GM12872 (cell line): ENCODE measurements around the gene ALPI.

Experiments used
- TF ChIP-seq, protein P1 (sequence below): IDR thresholded peaks from 3 replicates; pipeline ENCODE4 v1.5.1; 2011; ENCODE audit warnings: low read depth, mild to moderate bottlenecking, low read length, moderate library complexity; ENCODE audit not compliant: insufficient read depth

The ALPI gene

DNA sequence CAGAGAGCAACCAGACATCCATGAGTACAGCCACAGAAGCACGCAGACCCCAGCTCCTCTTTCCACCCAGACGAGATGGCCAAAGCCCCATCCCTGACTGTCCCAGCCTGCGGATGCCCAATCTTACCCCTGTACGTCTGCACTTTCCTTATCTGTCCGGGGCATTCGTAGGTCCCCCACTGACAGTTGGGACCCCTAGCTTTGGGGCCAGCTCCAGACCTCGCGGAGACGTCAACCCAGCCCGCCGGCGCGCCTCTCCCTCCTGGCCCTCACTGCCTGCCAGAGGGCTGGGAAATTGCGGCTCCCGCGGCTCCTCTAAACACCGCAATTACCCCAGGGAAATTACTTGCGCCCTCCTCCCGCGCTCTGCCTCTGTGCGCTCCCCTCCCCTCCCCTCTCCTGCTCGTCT, 29.4 kb downstream of the ALPI start:
- TF ChIP-seq, protein P1, sequence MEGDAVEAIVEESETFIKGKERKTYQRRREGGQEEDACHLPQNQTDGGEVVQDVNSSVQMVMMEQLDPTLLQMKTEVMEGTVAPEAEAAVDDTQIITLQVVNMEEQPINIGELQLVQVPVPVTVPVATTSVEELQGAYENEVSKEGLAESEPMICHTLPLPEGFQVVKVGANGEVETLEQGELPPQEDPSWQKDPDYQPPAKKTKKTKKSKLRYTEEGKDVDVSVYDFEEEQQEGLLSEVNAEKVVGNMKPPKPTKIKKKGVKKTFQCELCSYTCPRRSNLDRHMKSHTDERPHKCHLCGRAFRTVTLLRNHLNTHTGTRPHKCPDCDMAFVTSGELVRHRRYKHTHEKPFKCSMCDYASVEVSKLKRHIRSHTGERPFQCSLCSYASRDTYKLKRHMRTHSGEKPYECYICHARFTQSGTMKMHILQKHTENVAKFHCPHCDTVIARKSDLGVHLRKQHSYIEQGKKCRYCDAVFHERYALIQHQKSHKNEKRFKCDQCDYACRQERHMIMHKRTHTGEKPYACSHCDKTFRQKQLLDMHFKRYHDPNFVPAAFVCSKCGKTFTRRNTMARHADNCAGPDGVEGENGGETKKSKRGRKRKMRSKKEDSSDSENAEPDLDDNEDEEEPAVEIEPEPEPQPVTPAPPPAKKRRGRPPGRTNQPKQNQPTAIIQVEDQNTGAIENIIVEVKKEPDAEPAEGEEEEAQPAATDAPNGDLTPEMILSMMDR = no peak

DNA sequence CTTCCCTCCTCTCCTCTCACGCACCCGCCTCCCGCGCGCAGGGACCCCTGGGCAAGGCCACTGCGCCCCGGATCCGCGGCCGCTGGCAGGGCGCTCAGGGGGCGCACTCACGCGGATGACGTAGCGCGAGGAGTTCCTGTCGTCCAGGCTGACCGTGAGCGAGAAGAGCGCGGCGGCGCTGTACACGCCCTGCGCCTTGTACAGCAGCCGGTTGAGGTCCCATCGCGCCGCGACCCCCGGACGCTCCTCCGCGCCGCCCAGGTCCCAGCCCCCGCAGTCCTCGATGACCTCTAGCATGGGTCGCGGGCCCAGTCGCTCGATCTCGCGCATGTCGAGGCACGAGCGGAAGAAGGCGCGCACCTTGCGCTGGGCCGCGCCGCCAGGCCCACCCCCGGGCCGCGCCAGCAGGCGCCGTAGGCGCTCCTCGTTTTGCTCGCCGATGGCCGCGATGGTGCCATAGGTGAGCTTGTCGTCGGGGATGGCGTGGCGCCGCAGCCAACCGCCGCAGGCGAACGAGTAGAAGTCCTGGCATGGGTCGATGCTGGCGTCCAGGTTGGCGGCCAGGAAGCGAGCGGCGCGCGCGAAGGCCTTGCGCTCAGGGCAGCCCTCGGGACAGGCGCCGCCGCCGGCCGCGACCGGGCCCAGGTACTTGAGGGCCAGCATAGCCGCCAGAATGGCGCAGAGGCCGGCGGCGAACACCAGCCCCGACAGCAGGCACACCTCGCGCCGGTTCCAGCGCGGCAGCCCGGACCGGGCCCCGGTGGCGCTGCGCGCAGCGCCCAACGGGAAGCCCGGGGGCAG, 30.0 kb downstream of the ALPI start:
- TF ChIP-seq, protein P1 = no peak

DNA sequence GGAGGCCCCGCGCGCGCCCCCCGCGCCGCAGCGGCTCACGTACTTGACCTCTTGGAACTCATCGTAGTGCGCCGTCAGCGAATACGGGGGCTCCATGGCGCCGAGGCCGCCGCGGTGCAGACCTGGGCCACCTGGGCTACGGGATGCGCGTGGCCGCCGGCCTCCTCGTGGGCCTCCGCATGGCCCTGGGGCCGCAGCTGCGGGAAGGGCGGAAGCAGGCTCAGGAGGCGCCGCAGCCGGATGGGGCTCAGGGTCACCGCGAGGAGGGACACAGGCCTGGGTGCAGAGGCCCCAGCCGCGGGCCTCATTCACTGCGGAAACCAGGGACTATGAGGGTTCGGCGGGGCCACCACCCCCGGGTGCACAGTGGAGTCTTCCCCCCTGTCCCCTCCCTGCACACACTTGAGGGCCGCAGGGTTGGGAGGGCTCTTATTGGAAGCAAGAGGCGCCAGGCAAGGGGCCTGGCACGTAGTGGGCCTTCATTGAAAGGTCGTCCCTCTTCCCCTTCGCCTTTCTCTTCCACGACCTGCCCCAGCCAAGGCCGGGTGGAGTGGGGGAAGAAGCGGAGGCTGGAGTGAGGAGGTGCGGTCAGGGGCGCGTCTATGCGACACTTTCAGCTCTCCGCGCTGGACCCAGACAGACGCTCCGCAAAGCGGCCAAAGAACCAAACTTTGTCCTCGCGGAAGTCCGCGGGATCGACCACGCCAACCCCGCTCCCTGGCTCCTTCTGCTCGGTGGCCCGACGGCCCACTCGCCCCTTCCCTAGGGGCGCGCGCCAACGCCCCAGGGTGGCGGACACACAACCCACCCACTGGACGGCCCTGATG, 30.8 kb downstream of the ALPI start:
- TF ChIP-seq, protein P1 = no peak

DNA sequence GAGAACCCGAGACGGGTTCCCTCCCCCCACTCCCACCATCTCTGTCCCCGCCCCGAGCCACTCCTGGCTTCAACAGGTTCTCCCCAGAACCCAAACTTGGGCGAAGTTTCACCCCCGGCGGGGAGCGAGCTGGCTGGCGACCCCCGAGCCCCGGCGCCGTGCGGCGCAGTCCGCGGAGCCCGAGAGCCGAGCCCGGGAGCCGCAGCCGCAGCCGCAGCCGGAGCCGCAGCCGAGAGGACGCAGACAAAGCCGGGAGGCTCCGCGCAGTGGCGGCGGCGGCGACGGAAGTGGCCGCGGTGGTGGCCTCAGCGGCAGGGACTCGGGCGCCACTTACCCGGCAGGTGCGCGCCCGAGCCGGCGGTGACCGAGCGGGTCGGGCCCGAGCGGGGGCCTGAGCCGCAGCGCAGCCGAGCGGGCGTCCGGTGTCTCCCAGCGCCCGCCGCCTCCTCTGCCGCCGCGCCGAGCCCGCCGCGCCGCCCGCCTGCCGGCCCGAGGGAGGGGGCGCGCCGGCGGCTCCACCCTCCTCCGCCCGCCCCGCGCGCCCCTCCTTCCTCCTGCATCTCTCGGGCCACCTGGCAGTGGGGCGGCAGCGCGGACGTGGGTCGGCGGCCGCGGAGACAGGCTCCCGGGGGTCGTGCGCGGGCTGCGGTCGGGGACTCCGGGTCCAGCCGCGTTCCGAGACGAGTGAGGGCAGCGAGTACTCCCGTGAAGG, 31.6 kb downstream of the ALPI start, which contains the start of gene ECEL1:
TSS of gene ECEL1 (minus strand) at position 450 of the 712 bp plus-strand sequence. CDS start 1,181 bp downstream, outside the sequence.
- TF ChIP-seq, protein P1 = no peak

DNA sequence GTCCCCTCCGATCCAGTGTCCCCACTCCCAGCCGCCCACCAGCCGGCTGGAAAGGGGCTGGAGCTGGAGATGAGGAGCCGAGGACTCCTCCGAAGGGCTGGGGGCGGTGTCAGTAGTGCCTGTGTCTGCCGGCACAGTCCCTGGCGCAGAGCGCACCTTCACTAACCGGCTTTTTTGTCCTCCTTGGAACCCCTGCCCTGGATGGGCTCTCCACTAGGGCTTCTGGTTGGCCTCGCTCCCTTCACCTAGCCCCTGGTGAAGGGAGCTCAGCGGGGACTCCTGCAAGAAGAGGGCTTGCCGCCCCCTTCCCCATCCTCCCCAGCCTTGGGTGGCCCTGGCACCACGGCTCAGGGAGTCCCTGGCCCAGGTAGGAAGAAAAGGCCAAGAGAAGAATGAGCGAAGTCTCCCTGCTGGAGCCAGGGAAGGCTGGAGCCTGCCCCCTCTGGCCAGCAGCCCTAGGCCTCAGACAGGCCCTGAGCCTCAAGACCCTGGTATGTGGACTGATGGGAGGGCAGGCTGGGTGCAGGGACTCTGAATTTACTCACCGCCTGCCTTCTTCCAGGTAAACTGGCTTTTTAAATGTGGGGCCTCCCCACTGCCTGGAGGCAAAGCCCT, 32.3 kb downstream of the ALPI start:
- TF ChIP-seq, protein P1 = no peak

DNA sequence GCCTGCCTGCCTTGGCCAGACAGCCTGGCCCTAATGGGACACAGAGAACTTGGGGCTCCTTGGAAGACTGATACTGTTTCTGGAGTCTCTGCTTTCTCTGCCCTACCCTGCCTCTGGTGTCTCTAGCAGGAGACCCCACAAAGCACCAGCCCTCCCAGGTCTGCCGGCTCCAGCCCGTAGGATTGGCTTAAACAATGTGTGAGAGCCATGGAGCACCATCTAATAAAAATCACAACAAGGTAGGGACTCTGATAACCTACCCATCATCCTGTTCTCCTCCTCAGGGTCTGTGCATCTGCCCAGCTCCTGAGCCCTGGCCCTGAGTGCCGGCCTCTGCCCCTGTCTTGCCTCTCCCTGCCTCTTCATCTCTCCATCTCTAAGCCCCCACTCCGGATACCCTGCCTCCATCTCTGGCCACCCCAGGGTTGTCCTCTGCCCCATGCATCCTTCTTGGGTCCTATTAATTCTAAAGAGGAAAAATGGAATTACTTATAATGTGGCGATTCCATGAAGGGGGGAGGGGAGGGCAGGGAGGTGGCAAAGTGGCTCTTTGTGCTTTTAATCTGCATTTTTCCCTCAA, 32.9 kb downstream of the ALPI start:
- TF ChIP-seq, protein P1 = no peak
